Ishikawa (cell line): ENCODE data around the gene CCDC69.

ENCODE experiments used
- CEBPB ChIP-seq: IDR thresholded peaks from 2 replicates; pipeline ENCODE4 v1.6.1; 2012
- CREB1 ChIP-seq: IDR thresholded peaks from 2 replicates; pipeline ENCODE4 v1.6.1; 2012; ENCODE audit warnings: low read depth
- EGR1 ChIP-seq: IDR thresholded peaks from 2 replicates; pipeline ENCODE4 v1.6.1; 2012
- EP300 ChIP-seq: IDR thresholded peaks from 2 replicates; pipeline ENCODE4 v1.6.1; 2012; ENCODE audit warnings: borderline replicate concordance
- FOXM1 ChIP-seq: IDR thresholded peaks from 2 replicates; pipeline ENCODE4 v1.6.1; 2012; ENCODE audit warnings: low read depth, borderline replicate concordance
- NFIC ChIP-seq: IDR thresholded peaks from 2 replicates; pipeline ENCODE4 v1.6.1; 2012
- RAD21 ChIP-seq: IDR thresholded peaks from 2 replicates; pipeline ENCODE4 v1.6.1; 2012; ENCODE audit warnings: low read depth
- TAF1 ChIP-seq: IDR thresholded peaks from 2 replicates; pipeline ENCODE4 v1.6.1; 2012; ENCODE audit warnings: low read depth, mild to moderate bottlenecking
- TCF12 ChIP-seq: IDR thresholded peaks from 2 replicates; pipeline ENCODE4 v1.6.1; 2012; ENCODE audit warnings: low read depth
- TEAD4 ChIP-seq: IDR thresholded peaks from 2 replicates; pipeline ENCODE4 v1.6.1; 2012
- USF1 ChIP-seq: IDR thresholded peaks from 2 replicates; pipeline ENCODE4 v1.6.1; 2012
- YY1 ChIP-seq: IDR thresholded peaks from 2 replicates; pipeline ENCODE4 v1.6.1; 2012; ENCODE audit warnings: low read depth
- ZBTB7A ChIP-seq: IDR thresholded peaks from 2 replicates; pipeline ENCODE4 v1.6.1; 2012; ENCODE audit warnings: low read depth
- TF ChIP-seq, protein P1 (sequence below): IDR thresholded peaks from 2 replicates; pipeline ENCODE4 v1.6.1; 2012; ENCODE audit warnings: low read depth, mild to moderate bottlenecking
- TF ChIP-seq, protein P2 (sequence below): IDR thresholded peaks from 2 replicates; pipeline ENCODE4 v1.6.1; 2012

Gene CCDC69

GRCh38 chr5:151222790-151223446, 974 bp downstream of the CCDC69 start:
- TF ChIP-seq EGR1 (no peak), USF1 (no peak), ZBTB7A (no peak), CREB1 (no peak), YY1 (no peak)
- TF ChIP-seq, protein P1, sequence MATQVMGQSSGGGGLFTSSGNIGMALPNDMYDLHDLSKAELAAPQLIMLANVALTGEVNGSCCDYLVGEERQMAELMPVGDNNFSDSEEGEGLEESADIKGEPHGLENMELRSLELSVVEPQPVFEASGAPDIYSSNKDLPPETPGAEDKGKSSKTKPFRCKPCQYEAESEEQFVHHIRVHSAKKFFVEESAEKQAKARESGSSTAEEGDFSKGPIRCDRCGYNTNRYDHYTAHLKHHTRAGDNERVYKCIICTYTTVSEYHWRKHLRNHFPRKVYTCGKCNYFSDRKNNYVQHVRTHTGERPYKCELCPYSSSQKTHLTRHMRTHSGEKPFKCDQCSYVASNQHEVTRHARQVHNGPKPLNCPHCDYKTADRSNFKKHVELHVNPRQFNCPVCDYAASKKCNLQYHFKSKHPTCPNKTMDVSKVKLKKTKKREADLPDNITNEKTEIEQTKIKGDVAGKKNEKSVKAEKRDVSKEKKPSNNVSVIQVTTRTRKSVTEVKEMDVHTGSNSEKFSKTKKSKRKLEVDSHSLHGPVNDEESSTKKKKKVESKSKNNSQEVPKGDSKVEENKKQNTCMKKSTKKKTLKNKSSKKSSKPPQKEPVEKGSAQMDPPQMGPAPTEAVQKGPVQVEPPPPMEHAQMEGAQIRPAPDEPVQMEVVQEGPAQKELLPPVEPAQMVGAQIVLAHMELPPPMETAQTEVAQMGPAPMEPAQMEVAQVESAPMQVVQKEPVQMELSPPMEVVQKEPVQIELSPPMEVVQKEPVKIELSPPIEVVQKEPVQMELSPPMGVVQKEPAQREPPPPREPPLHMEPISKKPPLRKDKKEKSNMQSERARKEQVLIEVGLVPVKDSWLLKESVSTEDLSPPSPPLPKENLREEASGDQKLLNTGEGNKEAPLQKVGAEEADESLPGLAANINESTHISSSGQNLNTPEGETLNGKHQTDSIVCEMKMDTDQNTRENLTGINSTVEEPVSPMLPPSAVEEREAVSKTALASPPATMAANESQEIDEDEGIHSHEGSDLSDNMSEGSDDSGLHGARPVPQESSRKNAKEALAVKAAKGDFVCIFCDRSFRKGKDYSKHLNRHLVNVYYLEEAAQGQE = no peak

- TF ChIP-seq YY1 = no peak
- no peak for TF ChIP-seq USF1
- TF ChIP-seq TCF12 = no peak
- no peak for TF ChIP-seq CEBPB
- no peak for TF ChIP-seq FOXM1
Measured at GRCh38 chr5:151222054-151222789, 1.7 kb downstream of the CCDC69 start.

GRCh38 chr5:151221574-151221973, 2.3 kb downstream of the CCDC69 start:
- no peak for TF ChIP-seq USF1
- no peak for TF ChIP-seq TAF1
- no peak for TF ChIP-seq TCF12
- TF ChIP-seq TEAD4 = no peak
- no peak for TF ChIP-seq FOXM1
- no peak for TF ChIP-seq RAD21
- TF ChIP-seq, protein P1 = no peak
- no peak for TF ChIP-seq EP300

DNA sequence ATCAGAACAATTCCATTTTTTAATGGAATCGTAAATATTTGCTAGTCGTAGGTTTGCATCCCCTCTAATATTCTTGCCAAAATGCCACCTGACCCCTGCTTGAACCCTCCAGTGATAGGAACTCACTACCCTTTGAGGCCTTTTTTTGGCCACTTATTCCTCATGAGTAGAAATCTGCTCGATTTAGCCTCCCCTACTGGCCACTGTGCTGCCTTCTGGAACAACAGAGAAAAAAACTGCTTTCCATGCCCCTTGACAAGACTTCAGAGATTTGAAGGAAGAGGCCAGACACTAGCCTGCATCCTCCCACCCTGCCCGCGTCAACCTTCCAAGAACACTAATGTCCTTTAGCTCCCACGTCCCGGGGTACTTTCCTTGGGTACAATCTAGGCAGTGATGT, 4.1 kb downstream of the CCDC69 start:
- TF ChIP-seq CREB1 (no peak), USF1 (no peak), TAF1 (no peak), EGR1 (no peak), RAD21 (no peak), TCF12 (no peak), EP300 (no peak), ZBTB7A (no peak)

DNA sequence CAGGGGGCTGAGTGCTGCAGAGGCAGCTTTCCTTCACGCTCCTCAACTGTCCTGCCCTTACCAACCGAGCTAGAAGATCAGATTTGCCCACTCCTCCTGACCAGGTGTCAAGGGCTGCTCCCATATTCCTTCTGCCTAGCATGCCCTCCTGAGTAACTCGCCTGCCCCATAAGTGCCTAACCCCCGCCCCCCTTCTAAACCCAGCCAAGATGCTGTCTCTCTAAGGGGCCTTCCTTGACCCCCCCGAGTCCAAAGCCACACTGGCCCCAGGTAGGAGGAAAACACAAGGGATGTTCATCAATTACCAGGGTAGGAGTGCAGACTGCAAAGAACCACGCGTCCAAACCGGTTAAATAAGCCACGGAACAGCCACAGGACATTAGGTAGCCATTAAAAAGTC, 4.8 kb downstream of the CCDC69 start:
- TF ChIP-seq CREB1 (no peak), EP300 (no peak), USF1 (no peak), TCF12 (no peak), TEAD4 (no peak), EGR1 (no peak), FOXM1 (no peak), RAD21 (no peak), CEBPB (no peak), ZBTB7A (no peak), TAF1 (no peak), YY1 (no peak), NFIC (no peak)
- TF ChIP-seq, protein P2, sequence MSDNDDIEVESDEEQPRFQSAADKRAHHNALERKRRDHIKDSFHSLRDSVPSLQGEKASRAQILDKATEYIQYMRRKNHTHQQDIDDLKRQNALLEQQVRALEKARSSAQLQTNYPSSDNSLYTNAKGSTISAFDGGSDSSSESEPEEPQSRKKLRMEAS = no peak
- TF ChIP-seq, protein P1 = no peak
